HG02759 (cell line): Measurements from ENCODE around the gene LMO7.
"Not testable (repeated sequence)": the region's sequence is repeated elsewhere in the genome, so short reads cannot be mapped to it uniquely, and the experiment has no call there.

Experiments
- ATAC-seq: cut with Tn5 transposase; IDR thresholded peaks from one replicate; pipeline ENCODE4 v1.9.1; 2021; ENCODE audit warnings: mild to moderate bottlenecking, moderate library complexity; ENCODE audit not compliant: unreplicated experiment

The LMO7 gene

GRCh38 chr13:75645141-75645540, 9.0 kb downstream of the LMO7 start:
- no peak for ATAC-seq

- peak; percentile 87 for ATAC-seq
Observed at GRCh38 chr13:75647126-75647784, 11.1 kb downstream of the LMO7 start.

GRCh38 chr13:75648446-75648845, 12.3 kb downstream of the LMO7 start:
- ATAC-seq, result no peak

GRCh38 chr13:75651013-75651412, 14.9 kb downstream of the LMO7 start:
- no peak for ATAC-seq

- ATAC-seq, result no peak
Observed at GRCh38 chr13:75652726-75653125, 16.6 kb downstream of the LMO7 start.

- ATAC-seq, result no peak
Observed at GRCh38 chr13:75656425-75656989, 20.4 kb downstream of the LMO7 start.

- no peak for ATAC-seq
Observed at GRCh38 chr13:75657111-75657510, 21.0 kb downstream of the LMO7 start.

GRCh38 chr13:75660694-75661093, 24.6 kb downstream of the LMO7 start:
- ATAC-seq, result peak; percentile 47

- no peak for ATAC-seq
Observed at GRCh38 chr13:75661443-75661842, 25.3 kb downstream of the LMO7 start.

GRCh38 chr13:75666646-75667351, 30.7 kb downstream of the LMO7 start:
- no peak for ATAC-seq

GRCh38 chr13:75669706-75670105, 33.6 kb downstream of the LMO7 start:
- no peak for ATAC-seq

GRCh38 chr13:75670496-75670895, 34.4 kb downstream of the LMO7 start:
- no peak for ATAC-seq

GRCh38 chr13:75675421-75675820, 39.3 kb downstream of the LMO7 start:
- ATAC-seq, result no peak

GRCh38 chr13:75679459-75679858, 43.3 kb downstream of the LMO7 start:
- ATAC-seq, result no peak

- not testable (repeated sequence) for ATAC-seq
Observed at GRCh38 chr13:75680251-75680650, 44.1 kb downstream of the LMO7 start.

GRCh38 chr13:75682326-75682725, 46.2 kb downstream of the LMO7 start:
- ATAC-seq, result no peak

- ATAC-seq, result no peak
Observed at GRCh38 chr13:75685239-75685697, 49.1 kb downstream of the LMO7 start.

- no peak for ATAC-seq
Observed at GRCh38 chr13:75687150-75687763, 51.1 kb downstream of the LMO7 start.

- ATAC-seq, result no peak
Observed at GRCh38 chr13:75689686-75690085, 53.6 kb downstream of the LMO7 start.

- ATAC-seq, result no peak
Observed at GRCh38 chr13:75690607-75691006, 54.5 kb downstream of the LMO7 start.

- ATAC-seq, result no peak
Observed at GRCh38 chr13:75691183-75691582, 55.1 kb downstream of the LMO7 start.

GRCh38 chr13:75693227-75693626, 57.1 kb downstream of the LMO7 start:
- ATAC-seq, result no peak
